ENCODE results near the gene KLHL29.

- TF ChIP-seq EZH2 (IDR thresholded peaks at IDR 0.05; ENCODE audit: insufficient read depth, poor library complexity, severe bottlenecking) (no peak), EZH2phosphoT487 (IDR thresholded peaks at IDR 0.05; ENCODE audit: insufficient read depth, low read depth) (no peak)
Observed at GRCh38 chr2:23506531-23507266, 121.7 kb downstream of the KLHL29 start.

Data from GM23248 (cell line).